ENCODE data around the gene LACTBL1.

Gene LACTBL1

GRCh38 chr1:22972760-22973159 lies at the start of gene LACTBL1:
LACTBL1 (minus strand) TSS chr1:22972866; CDS start chr1:22972316, 550 bp downstream.
- DNase-seq (ENCODE audit: low read depth), result no peak
- H3K4me3 ChIP-seq (ENCODE audit: low read depth, low read length), result no peak within 1 kb of the TSS
- no peak for TF ChIP-seq CTCF (conservative IDR thresholded peaks at IDR 0.05; ENCODE audit: low read depth, low read length)

GRCh38 chr1:23021834-23022233 lies 49.2 kb upstream of the LACTBL1 start:
- H3K4me3 ChIP-seq (ENCODE audit: low read depth, low read length), result no peak overlapping the region
- no peak for TF ChIP-seq CTCF (conservative IDR thresholded peaks at IDR 0.05; ENCODE audit: low read depth, low read length)
- no peak for DNase-seq (ENCODE audit: low read depth)

- peak overlapping the region; percentile 88 for H3K4me3 ChIP-seq (ENCODE audit: low read depth, low read length)
- TF ChIP-seq CTCF (conservative IDR thresholded peaks at IDR 0.05; ENCODE audit: low read depth, low read length), result no peak
- DNase-seq (ENCODE audit: low read depth), result peak; percentile 30
Measured at GRCh38 chr1:23020706-23021405, 48.2 kb upstream of the LACTBL1 start.

- DNase-seq (ENCODE audit: low read depth), result peak; percentile 55
- peak overlapping the region; percentile 88 for H3K4me3 ChIP-seq (ENCODE audit: low read depth, low read length)
- TF ChIP-seq CTCF (conservative IDR thresholded peaks at IDR 0.05; ENCODE audit: low read depth, low read length), result no peak
Measured at GRCh38 chr1:23019863-23020625, 47.4 kb upstream of the LACTBL1 start.

- TF ChIP-seq CTCF (conservative IDR thresholded peaks at IDR 0.05; ENCODE audit: low read depth, low read length), result no peak
- H3K4me3 ChIP-seq (ENCODE audit: low read depth, low read length), result peak within 1 kb of the TSS; percentile 88
- peak; percentile 98 for DNase-seq (ENCODE audit: low read depth)
Measured at GRCh38 chr1:23019094-23019862, 46.6 kb upstream of the LACTBL1 start, which contains the start of gene KDM1A. KDM1A (plus strand) TSS chr1:23019468; CDS start chr1:23019597, 129 bp downstream.

GRCh38 chr1:23018661-23019093 lies 46.0 kb upstream of the LACTBL1 start:
- peak overlapping the region; percentile 88 for H3K4me3 ChIP-seq (ENCODE audit: low read depth, low read length)
- TF ChIP-seq CTCF (conservative IDR thresholded peaks at IDR 0.05; ENCODE audit: low read depth, low read length), result no peak

More at GRCh38 chr1:23018661-23019093, 46.0 kb upstream of the LACTBL1 start:
- DNase-seq (ENCODE audit: low read depth), result no peak
